GM10266 (cell line): ENCODE data around the gene NTRK3.

Experiments
- DNase-seq: peaks from one replicate; pipeline ENCODE4 v3.0.0; 2012; ENCODE audit errors: extremely low spot score
- CTCF ChIP-seq: IDR thresholded peaks from 2 replicates; pipeline ENCODE4 v1.5.1; 2012; ENCODE audit warnings: mild to moderate bottlenecking, low read depth; ENCODE audit not compliant: control insufficient read depth, insufficient read depth; ENCODE audit errors: missing control alignments

Gene NTRK3

DNA sequence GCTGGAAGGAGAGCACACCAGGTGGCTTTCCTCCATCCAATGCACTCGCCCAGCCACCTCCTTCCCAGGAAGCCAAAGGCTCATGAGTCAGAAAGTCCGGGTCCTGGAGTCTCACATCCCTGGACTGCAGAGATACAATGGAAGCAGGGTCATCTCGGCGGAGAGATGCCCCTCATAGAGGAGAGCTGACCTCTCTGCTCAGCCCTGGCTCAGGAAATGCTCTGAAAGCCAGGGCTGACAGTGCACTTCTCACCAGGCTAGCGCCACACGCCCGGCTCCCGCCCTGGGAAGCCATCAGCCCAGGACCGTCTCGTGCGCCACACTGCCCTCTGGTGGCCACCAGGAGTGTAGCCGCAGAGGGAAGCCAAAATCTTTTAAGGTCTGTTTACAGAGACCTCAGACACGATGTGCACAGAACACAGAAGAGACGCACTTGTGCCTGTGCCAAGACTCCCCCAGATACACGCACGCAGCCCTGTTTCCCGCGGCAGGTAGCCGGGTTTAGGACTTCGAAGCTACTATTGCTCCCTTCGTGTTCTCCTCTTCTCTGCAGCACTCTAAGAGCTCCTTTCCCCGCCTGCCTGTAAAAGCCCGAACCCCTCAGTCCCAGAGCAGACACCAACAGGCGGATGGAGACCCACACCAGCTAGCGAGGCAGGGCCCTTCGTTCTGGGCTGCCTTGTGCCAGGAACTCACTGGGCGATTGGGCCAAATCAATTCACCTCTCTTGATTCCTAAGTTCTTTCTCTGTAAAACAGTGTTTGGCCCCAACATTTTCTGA, 9.7 kb downstream of the NTRK3 start:
- peak; percentile 96 for TF ChIP-seq CTCF
- peak; percentile 83 for DNase-seq

- TF ChIP-seq CTCF: no peak
- DNase-seq: no peak
These were observed 10.5 kb downstream of the NTRK3 start for GRCh38 chr15:88246081-88246480.

GRCh38 chr15:88243895-88244787, 12.4 kb downstream of the NTRK3 start:
- peak; percentile 71 for TF ChIP-seq CTCF
- DNase-seq: no peak

DNA sequence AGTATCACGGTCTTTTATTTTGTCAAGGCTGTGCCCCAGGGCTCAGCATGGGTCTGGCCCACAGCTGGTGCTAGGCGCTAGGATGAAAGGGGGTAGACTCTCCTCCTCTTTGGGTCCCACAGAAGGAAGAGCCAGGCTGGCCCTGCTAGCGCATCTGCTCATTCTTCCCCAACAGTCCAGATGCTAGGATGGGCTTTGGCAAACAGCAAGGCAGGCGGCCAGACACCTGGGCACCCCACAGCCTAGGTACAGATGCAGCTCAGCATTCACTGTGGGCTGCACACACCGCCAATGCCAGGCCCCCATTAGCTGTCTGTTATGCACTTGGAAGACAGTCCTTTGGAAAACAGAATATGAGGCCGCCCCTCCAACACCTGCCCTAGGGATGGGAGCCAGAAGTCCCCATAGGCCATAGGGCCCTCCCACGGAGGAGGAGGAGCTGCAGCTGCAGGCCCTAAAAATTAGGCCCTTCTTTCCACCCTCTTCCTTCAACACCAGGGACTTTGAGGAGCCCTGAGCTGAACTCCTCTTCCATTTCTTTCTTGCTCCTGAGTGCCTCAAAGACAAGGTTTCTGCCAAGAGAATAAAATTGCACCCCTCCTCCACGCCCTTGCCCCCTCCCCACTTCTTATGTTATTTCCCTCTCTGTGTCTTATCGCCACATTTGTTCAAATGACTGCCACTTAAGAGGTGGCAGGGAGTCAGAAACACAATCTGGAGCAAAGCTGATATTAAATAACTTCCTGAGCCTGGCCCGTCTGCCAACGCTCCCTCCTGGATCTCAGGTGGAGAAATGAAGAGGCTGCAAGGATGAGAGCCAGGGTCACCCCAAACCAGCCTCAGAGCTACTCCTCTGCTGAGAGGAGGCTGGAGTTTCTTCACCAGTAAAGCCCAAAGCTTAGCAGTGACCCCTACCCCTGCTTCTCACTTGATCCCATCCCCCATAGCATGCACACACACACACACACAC, 13.7 kb downstream of the NTRK3 start:
- TF ChIP-seq CTCF: no peak
- no peak for DNase-seq

DNA sequence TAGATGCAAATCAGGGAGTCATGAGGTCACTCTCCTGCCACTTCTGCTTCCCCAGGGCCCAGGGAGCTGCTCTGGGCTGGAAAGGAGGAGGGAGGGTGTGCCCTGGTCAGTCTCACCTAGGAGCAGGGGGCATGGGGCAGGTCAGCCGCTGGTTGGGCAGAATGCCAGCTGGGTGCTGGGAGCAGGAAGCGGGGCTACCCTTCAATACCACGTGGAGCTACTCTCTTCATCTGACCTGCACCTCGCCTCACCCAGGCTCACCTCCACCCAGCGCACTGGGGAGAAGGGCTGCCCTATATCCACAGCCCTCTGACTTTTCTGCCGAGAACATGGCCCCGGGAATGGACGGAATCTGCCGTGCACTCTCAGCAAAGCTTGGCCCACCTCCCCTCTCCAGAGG, 15.1 kb downstream of the NTRK3 start:
- no peak for DNase-seq
- no peak for TF ChIP-seq CTCF

DNA sequence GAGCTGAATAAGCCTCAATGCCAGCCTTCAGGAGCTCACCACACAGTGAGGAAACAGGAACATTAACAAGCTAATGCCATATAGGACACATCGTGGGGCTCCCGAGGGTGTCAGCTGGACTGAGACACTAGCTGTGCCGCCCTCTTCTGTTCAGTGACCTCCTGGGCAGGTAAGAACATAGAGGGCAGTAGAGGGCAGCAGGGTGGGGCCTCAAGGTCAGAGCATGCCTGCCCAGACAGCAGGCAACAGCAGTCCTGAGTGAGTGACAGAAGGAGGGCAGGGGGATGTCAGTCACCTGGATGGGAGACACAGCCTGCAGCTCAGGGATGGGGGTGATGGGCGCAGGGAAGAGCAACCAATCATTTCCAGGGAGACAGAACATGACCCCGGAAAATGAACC, 15.5 kb downstream of the NTRK3 start:
- no peak for TF ChIP-seq CTCF
- no peak for DNase-seq
